NCI-H2227 treated with DMSO at 0.1 percent for 48 hours (cell line): ENCODE measurements around the gene PCYOX1L.
"Not testable (repeated sequence)": the region's sequence is repeated elsewhere in the genome, so short reads cannot be mapped to it uniquely, and the experiment has no call there.

Experiments used
- DNase-seq: peaks from one replicate; lab custom pipeline; 2025; lab: John Stamatoyannopoulos, UW

PCYOX1L gene

DNA sequence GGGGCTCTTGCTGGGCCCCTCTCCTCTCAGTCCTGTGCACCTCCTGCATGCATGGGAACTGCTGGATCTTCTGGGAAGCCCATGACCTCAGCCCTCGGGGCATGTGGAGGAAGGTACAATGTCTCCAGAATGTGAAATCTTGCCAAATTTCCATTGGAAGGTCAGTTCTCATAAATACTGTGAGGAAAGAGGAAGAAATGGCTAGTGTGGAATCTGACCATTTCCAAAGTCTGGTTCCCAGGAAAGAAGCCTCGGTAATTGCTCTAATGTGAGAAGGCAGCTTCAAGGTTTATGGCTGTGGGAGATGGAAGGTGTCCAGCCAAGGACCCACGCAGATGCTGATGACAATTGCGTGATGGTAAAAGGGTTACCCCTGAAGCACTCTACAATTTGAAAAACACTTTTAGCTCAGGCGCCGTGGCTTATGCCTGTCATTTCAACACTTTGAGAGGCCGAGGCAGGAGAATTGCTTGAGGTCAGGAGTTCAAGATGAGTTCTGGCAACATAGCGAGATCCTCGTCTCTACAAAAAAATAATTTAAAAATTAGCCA, 29.3 kb downstream of the PCYOX1L start:
- no peak for DNase-seq

DNA sequence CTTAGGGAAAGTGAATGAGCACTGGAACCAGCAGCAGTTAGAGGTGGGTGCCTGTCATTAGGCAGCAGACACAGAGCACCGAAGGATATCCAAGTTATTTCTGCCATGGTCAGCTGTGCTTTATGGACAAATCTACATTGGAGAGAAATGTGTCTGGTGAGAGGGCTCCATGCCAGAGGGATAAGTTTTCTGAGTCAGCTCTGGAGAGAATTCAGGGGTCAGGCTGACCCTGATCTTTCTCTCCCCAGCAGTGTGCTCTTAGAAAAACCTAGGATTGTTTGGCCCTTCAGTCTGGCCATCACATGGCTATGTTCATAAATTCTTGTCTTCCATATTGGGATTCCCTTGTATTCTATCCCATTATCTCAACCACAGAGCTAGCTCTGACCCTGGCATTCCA, 30.1 kb downstream of the PCYOX1L start:
- DNase-seq, result no peak

DNA sequence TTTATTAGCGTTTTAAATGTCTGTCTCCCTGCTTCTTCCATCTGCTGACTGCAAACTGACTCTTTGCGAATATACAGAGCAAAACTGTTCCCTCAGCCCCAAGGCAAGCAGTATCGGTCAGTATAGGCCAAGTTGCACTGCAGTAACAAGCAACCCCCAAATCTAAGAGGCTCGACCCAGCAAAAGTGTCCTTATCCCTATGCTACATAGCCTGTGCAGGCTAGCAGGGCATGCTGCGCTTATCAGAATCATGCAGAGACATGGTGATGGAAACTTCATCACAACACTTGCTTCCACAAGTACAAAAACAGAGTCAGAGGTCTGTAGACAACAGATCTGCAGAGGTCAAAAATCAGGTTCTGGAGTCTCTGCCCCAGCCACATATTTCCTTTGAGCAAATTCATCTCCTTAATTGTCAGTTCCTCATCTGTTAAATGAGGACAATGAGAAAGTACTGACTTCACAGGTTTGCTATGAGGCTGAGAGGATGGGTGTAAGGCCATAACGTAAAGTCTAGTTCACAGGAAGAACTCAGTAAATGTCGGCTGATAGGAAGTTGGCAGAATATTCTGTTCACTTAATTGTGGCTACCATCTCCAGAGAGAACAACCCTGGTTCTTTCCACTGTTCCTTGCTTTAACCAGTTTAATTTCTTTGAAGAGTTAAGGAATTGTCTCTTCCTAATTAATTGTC, 30.8 kb downstream of the PCYOX1L start:
- DNase-seq, result no peak

DNA sequence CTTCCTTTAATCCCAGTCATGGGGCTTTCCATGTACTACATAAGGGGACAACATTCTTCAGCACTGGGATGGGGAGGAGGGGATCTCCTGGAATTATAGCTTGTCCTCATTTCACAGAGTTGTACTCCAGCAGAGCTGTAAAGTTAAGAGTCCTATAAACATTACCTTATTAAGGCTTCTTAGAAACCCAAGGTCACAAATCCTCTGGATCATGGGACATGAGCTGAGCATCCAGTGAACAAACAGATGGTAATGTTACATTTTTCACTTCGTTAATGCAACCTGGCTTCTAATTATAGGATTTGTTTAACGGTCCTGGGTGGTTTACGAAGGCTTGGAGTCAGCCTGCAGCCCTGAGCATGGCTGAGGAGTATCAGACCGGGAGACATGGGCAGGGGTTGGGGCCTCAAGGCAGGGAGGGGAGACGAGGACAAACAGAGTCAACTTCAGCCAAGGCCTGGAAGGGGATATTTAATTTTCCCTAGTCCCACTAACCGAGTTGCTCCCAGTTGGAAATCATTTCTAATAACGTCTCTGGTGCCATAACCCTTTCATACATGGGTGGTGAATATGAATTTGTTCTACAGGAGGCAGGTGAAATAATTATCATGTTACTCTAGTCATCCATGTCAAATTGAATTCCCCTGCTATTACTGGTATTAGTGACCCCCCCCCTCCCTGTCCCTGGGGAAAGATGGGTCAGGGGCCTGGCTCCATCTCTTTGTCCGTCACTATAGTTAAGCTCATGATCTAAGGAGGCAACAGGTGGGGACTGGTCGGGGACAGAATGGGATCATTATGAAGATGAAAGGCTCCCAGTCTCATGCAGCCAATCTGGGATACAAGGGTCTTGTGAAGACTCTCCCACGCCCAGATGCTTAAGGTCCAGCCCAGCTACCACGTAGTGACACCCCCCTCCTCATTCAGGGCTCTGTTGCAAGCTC, 32.0 kb downstream of the PCYOX1L start:
- no peak for DNase-seq

DNA sequence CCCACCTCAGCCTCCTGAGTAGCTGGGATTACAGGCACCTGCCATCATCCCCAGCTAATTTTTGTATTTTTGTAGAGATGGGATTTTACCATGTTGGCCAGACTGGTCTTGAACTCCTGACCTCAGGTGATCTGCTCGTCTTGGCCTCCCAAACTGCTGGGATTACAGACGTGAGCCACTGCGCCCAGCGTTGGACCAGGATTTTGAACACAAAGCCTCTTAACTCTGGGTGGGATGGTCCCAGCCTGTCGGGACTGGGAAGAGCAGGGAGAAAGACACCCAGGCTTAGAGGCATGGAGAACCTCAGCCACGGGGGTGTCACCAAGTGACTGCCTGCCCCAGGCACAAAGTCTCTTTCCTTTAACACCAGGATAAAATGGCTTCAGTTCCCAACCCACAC, 33.2 kb downstream of the PCYOX1L start:
- not testable (repeated sequence) for DNase-seq

DNA sequence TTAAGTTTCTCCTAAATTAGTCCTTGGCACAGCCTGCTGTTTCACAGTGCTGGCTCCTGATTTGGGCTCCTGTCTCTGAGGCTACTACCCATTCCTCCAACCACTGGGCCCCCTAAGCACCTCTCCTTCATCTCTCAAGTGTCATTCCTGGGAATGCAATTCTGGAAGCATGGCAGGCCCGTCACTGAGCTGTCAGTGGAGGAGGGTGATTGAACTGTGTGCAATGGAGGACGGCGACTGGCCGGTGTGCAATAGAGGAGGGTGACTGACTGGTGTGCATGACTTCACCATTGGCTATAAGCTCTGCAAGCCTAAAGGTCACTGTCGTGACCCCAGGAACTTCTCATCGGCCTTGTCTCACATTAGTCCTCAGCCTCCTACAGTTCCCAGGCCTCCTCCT, 33.7 kb downstream of the PCYOX1L start:
- no peak for DNase-seq

DNA sequence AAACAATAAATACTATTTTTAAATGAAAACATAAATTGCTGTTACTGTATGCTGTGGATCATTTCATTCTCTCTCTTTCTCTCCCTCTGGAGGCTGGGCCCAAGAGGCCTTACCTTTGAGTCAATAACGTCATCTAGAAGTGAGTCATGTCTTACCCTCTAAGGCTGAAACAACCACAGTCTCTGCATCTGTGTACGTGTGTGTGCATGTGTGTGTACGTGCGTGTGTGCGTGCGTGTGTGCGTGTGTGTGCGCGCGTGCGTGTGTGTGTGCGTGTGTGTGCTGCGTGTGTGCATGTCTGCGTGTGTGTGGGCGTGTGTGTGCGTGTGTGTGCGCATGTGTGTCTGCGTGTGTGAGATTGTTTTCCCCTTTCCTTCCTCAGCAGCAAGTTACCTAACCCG, 34.9 kb downstream of the PCYOX1L start:
- no peak for DNase-seq

DNA sequence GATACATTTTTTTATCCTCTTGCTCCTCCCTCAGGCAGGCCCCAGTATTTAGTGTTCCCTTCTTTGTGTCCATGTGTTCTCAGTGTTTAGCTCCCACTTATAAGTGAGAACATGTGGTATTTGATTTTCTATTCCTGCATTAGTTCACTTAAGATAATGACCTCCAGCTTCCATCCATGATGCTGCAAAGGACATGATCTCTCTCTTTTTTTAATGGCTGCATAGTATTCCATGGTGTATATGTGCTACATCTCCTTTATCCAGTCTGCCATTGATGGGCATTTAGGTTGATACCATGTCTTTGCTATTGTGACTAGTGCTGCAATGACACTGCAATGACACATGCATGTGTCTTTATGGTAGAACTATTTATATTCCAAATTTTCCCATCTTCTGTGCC, 37.1 kb downstream of the PCYOX1L start:
- not testable (repeated sequence) for DNase-seq

DNA sequence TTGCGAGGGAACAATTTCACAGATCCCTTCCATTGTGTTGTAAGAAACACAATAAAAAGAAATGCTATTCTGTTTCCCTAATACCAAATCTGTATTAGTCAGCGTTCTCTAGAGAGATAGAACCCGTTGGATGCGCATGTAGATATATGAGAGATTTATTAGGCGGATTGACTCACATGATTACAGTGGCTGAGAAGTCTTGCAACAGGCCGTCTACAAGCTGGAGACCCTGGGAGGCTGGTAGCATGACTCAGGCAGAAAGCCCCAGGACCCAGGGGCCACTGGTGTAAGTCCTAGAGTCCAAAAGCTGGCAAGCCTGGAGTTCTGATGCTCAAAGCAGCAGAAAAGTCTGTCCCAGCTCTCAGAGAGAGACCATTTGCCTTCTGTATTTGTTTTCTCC, 39.7 kb downstream of the PCYOX1L start:
- DNase-seq, result no peak

DNA sequence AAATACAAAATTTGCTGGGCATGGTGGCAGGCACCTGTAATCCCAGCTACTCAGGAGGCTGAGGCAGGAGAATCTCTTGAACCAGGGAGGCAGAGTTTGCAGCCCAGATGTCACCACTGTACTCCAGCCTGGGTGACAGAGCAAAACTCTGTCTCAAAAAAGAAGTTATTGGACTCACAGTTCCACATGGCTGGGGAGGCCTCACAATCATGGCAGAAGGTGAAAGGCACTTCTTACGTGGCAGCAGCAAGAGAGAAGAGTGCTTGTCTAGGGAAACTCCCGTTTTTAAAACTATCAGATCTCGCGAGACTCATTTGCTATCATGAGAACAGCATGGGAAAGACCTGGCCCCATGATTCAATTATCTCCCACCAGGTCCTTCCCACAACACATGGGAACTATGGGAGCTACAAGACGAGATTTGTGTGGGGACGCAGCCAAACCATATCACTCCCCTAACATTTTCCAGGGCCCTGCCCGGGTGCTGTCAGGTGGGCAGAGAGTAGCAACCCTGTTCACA, 41.0 kb downstream of the PCYOX1L start:
- not testable (repeated sequence) for DNase-seq

DNA sequence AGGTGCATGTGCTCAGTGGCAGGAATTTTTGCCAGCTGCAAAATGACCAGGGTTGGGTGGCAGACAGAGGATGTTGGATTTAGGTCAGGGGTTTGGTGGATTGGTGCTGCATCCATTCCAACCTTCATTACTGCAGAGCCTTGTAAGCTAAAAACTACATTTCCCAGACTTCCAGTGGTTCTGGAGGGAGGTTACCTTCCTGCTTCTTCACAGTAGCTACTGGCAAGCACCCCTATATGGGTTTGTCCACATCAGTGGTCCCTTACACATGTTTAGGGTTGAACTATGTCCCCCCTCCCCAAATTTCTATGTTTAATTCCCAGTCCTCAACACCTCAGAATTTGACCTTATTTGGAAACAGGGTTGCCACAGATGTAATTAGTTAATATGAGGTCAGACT, 41.9 kb downstream of the PCYOX1L start:
- no peak for DNase-seq

DNA sequence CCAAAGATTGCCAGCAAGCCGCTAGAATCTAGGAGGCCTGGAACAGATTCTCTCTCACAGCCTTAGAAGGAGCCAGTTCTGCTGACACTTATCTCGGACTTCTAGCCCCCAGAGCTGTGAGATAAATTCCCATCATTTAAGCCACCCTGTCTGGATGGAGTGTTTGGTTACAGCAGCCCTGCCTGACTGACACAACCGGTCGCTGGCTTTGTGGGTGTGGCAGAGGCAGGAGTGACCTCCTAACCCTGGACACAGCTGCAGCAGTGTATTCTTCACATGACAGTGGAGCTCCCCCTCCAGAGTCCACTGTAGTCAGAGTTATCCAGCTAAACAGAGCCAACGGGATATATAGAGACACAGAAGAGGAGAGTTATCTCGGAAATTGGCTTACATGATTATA, 42.5 kb downstream of the PCYOX1L start:
- DNase-seq, result no peak

DNA sequence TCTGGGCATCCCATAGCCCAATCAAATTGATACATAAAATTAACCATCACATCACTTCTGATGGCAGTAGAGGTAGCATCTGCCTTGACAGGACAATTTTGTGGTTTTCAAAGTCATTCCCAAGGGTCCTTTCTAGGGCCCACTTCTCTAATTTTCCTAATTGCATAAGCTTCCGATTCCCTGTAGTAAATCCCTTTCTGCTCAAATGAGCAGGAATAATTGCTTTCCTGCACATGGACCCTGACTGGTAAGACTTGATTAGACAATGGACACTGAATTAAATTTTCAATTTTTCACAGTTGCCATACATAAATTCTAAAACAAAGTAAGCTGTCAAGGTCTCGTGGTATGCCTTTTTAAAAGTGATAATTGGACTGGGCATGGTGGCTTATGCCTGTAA, 43.2 kb downstream of the PCYOX1L start:
- DNase-seq, result no peak

DNA sequence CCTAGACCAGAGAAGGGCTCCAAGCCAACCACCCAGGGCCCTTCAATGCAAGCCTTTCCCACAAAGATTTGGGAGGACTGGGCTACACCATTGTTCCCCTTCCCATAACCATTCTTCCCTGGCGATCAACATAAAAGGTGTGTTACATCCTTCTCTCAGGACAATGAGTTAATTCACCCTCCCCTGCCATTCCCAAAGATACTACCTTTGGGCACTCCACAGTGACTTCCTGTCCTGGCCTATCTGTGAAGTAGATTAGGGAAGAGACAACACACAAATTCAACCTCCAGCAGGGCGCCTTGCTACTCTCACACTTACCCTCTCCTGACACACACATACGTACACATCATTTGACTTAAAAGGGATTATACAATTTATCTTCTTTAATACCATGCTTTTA, 44.4 kb downstream of the PCYOX1L start:
- no peak for DNase-seq

DNA sequence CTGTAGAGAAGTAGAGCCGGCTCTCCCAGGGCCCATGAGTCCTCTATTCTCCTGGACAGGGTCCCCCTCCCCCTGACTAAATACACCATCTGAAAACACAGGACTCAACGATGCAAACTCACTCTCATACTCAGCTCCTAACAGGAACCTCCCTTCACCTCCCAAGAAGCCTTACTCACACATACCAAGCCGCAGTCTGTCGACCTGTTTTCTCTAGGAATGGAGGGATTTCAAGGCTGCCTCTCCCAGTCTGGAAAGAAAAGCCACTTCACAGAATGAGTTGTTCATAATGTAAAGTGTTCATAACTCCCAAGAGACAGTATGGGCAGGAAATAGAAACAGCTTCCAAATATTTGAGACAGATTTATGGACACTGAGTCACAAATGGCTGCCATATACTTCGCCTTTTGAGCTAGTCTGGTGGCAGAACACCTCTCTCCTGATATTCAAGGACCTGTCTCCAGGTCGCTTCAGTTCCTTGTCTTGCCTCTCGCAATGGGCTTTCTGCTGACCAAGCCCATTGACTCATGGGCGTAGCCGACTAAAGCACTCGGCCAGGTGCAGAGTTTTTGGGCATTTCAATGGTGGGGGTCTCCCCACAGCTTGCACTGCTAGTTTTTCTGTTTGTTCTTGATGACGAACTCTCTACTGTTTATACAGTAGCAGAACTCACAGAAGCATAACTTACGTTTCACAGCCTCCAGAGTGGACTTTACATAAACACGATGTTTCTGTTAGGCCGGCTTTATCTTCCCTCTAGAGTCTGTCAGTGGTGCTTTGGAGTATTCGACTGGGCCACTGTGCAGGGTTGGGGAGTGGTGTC, 46.3 kb downstream of the PCYOX1L start:
- DNase-seq, result no peak

DNA sequence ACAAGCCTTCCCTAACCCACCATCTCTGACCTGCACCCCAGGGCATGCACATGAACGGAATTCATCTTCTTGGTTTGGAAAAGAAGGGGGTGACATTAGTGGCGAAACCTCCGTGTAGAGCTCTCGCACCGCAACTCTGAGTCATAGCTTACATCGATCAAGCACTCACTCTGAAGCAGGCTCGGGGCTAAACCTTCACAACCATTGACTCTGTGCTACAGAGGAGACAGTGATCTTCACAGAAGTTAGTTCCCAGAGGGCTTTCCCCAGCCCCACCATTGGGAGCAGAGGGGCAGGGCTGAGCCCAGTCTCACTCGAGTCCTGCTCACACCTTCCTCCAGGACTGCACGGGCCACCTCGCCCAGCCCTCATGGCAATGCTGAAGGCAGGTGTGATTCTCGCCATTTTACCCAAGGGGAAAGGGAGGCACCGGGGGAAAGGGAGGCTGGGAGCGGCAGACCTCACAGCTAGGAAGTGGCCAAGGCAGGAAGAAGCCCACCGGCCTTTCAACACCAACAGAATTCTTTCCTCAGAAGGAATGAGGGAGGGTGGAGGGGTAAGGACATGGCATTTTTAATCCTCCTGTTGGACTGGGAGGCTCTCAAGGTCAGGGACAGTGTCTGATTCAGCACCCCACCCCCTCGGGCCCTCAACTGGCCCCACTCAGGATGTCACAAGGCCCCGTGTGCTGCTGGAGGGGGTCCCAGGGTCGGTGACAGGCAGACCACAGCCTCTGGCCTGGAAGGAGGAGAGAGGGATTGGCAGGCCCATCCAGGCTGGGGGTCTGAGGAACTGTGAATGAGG, 47.1 kb downstream of the PCYOX1L start:
- no peak for DNase-seq

DNA sequence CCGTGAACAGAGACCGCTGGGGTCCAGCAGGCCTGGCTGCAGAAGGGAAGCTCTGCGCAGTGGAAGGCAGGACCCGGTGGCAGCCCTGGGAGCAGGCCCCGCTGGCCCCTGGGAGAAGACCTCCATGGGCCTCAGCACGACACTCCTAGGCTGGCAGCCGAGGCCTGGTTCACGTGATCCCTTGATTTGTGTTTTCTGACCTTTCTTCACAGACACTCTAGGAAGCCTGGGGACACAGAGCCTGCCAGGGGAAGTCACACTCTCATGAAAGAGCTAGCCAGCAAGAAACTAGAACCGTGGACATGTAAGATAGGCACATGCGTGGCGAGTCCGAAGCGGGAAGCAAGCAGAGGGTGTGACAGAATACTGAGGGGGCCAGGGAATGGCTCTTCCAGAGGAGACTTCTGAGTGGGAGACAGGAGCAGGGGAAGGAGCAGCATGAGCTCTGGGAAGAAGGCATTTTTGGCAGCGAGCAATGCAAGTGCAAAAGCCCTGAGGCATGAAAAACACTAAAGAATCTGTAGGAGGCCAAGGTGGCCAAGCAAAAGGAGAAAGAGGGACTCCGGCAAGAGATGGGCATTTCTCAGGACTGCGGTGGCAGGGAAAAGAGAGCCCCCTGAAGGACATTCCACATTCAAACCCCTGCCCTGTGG, 47.8 kb downstream of the PCYOX1L start:
- DNase-seq, result no peak

DNA sequence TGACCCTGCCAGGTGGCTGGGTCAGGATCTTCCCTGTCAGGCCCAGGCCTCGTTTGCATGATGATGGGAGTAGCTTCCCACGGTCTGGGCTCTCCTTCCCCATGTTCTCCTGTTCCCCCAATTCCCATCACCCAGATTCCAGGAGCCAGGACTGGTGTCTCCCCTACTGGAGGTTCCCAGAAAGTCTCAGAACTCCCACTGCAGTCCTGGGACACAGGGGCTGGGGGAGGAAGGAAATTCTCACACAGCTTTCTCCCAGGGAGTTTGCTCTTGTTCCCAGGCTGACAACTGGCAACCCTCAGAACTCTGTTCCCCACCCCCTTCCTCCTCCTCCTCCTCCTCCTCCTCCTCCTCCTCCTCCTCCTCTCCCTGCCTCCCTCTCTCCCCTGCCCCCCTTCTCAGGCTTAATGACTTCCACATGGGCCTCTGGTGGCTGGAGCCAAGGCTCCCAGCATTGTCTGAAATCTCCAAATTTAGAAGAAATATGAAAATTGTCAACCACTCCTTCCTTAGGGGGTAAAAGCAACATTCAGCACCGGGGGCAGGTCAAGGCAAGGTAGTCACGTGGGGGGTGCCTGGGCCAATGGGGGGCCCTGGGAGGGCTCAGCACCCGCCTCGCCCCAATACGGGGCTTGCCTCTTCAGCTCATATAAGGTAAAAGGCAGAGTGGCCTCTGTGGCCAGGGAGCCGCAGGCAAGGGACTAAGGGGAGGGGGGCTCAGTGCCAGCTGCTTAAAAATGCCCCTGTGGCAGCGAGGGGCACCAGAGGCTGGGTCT, 48.5 kb downstream of the PCYOX1L start:
- no peak for DNase-seq

DNA sequence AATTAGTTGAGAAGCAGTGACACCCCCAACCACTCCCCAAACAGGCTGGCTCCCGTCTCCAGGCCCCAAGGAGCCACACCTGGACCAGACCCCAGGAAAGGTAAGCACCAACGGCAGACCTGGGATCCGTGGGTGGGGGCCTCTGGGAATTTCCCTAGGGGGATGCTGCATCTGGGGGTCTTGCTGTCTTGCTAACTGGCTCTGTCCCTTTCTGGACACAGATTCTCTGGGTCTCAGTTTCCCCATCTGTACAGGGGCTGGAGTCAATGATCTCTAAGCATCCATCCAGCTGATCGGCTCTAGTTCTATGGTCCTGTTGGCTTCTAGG, 49.1 kb downstream of the PCYOX1L start:
- DNase-seq, result no peak
